Right lobe of liver (tissue), 4 donors: ENCODE measurements around the gene C13orf46.

Source experiments
- CTCF ChIP-seq, 4 donors: fragments of 200-600 bp in 3 of 4; fragments of 450-650 bp in 1 of 4; IDR thresholded peaks; one replicate each; pipeline versions ENCODE4 v1.5.1 to v1.8.0; 2016 to 2022; ENCODE audit warnings: antibody characterized with exemption in 4 of 4, mild to moderate bottlenecking in 2 of 4
- POLR2A ChIP-seq: fragments of 450-650 bp; IDR thresholded peaks from one replicate; pipeline ENCODE4 v1.6.1; 2017; ENCODE audit warnings: antibody characterized with exemption, mild to moderate bottlenecking
- donor health status: DM: no; HTN: no; CAD: no.
- donor health status: DM: no; HTN: no; CAD: no.
- donor health status: DM: no; HTN: yes; CAD: no.

GRCh38 chr13:113949546-113949945, 24.3 kb downstream of the C13orf46 start:
- no peak for TF ChIP-seq CTCF (IDR thresholded peaks at IDR 0.05)
- no peak for TF ChIP-seq POLR2A
